ENCODE data around the gene SLC2A6.

SLC2A6 gene

GRCh38 chr9:133508046-133508445 lies 29.1 kb upstream of the SLC2A6 start:
- Mint-ChIP-seq H3K9me3 (no peaks in the 10 kb centered on the region), H3K27me3 (no peaks in the 10 kb centered on the region), H3K4me3 (no peak overlapping the region), H3K27ac (peak overlapping the region in 1 of 2 donors; percentile 77), H3K4me1 (peaks cover 16% of the 10 kb centered on the region)
- DNase-seq (no peak), ATAC-seq (no peak)

GRCh38 chr9:133507246-133507965 lies 28.5 kb upstream of the SLC2A6 start:
- ATAC-seq, result no peak
- H3K27ac Mint-ChIP-seq, result no peak overlapping the region
- peaks cover 16% of the 10 kb centered on the region for H3K4me1 Mint-ChIP-seq
- no peak for DNase-seq
- peaks cover 3% of the 10 kb centered on the region in 2 donors for H3K9me3 Mint-ChIP-seq
- H3K27me3 Mint-ChIP-seq, result no peaks in the 10 kb centered on the region
- no peak overlapping the region for H3K4me3 Mint-ChIP-seq

DNA sequence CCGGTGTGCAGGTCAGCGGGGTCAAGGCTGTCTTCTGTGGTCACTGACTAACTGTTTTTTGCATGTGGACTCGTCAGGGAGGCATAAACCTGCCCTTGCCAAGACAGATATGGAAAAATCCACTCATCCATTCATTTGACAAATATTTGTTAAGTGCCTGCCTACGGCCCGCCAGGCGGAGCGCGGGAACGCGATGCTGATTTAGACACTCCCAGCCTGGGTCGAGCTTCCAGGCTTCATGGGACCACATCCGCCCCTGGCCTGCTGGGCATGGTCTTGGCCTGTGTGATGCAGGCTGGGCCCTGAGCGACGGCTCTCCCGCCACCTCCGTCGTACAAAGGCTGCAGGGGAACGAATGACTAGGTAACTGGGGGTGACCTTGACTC lies 27.7 kb upstream of the SLC2A6 start:
- Mint-ChIP-seq H3K9me3 (peaks cover 8 to 11% of the 10 kb centered on the region in 2 donors), H3K27me3 (no peaks in the 10 kb centered on the region), H3K4me3 (no peak overlapping the region), H3K4me1 (peaks cover 16% of the 10 kb centered on the region), H3K27ac (no peak overlapping the region)
- DNase-seq, result no peak
- no peak for ATAC-seq

DNA sequence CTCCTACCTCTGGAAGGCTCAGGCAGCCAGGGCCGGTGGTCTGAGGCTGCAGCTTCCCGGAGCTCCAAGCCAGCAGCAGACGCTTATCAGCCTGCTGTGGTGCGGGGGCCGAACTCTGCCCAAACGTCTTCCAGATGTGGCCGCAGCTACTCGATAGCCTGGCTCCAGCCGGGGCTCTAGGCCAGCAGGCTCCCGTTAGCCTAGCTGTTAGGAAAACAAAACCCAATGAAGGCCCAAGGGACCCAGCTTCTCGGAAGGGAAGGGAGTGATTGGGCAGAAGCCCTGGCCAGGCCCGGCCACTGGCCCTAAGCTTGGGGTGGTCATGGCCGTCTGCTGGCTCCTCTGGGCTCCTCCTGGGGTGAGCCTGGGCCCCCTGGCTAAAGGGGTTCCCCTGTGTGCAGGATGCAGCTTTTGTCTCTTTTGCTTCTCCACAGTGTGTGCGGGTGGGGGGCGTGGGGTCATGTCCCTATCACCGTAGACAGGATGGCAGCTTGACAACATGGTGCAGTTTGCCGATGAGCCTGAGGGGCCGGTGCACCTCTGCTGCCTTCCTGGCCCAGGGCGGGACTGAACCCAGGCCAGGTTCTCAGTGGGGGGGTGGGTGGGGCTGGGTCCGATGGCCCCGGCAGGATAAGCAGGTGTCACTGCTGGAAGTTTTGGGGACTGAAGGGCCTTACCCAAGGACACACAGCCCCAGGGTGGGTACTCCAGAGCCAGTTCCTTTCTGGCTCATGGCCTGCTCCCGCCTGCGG lies 27.2 kb upstream of the SLC2A6 start:
- H3K4me1 Mint-ChIP-seq, result peaks cover 16% of the 10 kb centered on the region
- H3K27me3 Mint-ChIP-seq, result no peaks in the 10 kb centered on the region
- DNase-seq (no peak), ATAC-seq (no peak)
- H3K27ac Mint-ChIP-seq, result no peak overlapping the region
- no peak overlapping the region for H3K4me3 Mint-ChIP-seq
- peaks cover 12 to 17% of the 10 kb centered on the region in 2 donors for H3K9me3 Mint-ChIP-seq

DNA sequence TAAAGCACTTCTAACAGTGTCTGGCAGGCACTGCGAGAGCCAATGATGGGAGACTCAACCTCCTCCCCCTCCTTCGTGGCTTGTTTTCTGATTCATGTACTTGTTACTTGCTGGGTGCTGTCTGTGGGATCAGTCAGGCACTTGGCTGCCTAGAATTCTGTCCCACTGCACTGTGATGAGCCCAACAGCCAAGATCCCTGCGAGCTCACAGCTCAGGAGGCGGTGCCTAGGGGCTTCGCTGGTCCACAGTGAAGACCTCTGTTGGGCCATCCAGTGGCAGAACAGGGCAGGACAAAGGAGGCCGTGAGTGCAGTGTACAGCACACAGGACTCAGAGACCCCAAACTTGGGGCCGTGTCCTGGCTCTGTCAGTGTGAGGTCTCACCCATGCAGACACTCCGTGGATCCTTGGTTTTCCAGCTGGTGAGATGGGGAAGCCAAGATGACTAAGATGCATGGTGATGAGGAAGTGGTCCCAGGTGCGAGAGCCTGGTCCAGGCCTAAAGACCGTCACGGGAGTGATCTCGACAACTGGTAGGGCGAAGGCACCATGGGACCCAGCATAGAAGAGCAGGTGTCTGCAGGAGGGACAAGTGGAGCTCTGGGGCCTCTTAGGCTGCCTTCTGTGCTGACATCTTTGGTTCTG lies 26.4 kb upstream of the SLC2A6 start:
- H3K4me3 Mint-ChIP-seq, result no peak overlapping the region
- DNase-seq, result no peak
- H3K27ac Mint-ChIP-seq, result peak overlapping the region in 1 of 2 donors; percentile 59
- no peaks in the 10 kb centered on the region for H3K27me3 Mint-ChIP-seq
- H3K9me3 Mint-ChIP-seq, result peaks cover 18 to 20% of the 10 kb centered on the region in 2 donors
- no peak for ATAC-seq
- peaks cover 16% of the 10 kb centered on the region for H3K4me1 Mint-ChIP-seq

DNA sequence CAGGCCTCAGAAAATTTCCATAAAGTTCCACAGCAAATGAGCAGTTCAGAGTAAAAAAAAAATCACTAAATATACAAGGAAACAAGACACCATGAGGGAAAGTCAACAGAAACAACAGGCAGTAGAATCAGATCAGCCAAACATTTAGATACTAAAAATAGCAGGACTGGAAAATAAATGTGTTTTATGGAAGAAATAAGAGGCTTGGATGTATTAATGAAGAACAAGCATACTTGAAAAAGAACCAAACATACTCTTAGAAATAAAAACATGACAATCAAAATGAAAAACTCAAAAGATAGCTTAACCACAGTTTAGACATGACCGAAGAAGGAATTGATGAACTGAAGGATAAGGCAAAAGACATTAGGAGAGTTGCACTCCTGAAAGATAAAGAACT lies 23.2 kb upstream of the SLC2A6 start:
- H3K27me3 Mint-ChIP-seq, result no peaks in the 10 kb centered on the region

DNA sequence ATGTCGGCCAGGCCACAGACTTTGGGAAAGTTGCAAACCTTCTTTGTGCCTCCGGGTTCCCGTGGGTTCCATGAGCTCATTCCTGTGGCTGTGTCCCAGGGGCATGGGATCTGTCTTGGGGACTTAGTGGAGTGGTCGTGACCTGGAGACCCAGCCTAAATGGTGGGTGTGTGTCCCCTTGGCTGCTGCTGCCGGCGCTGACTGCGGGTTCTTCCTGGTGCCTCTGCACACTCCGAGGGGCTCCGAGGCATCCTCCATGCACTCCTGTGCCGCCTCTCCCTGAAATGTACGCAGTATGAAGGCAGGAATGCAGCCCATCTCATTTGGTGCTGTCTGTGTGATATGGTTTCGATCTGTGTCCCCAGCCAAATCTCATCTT lies 21.0 kb upstream of the SLC2A6 start:
- DNase-seq (no peak), ATAC-seq (no peak)
- no peak overlapping the region for H3K4me3 Mint-ChIP-seq
- H3K27me3 Mint-ChIP-seq, result no peaks in the 10 kb centered on the region
- no peaks in the 10 kb centered on the region for H3K4me1 Mint-ChIP-seq
- peaks cover 18 to 20% of the 10 kb centered on the region in 2 donors for H3K9me3 Mint-ChIP-seq
- H3K27ac Mint-ChIP-seq, result no peak overlapping the region

More for the DNA sequence above, 23.2 kb upstream of the SLC2A6 start:
- H3K9me3 Mint-ChIP-seq, result peaks cover 18 to 20% of the 10 kb centered on the region in 2 donors
- no peak for ATAC-seq
- no peak overlapping the region for H3K4me3 Mint-ChIP-seq
- H3K4me1 Mint-ChIP-seq, result peaks cover under 1% of the 10 kb centered on the region
- DNase-seq, result no peak
- H3K27ac Mint-ChIP-seq, result no peak overlapping the region

- Mint-ChIP-seq H3K27me3 (no peaks in the 10 kb centered on the region), H3K27ac (no peak overlapping the region), H3K4me3 (no peak overlapping the region), H3K9me3 (peaks cover 18 to 20% of the 10 kb centered on the region in 2 donors), H3K4me1 (no peaks in the 10 kb centered on the region)
- DNase-seq, result no peak
- no peak for ATAC-seq
Observed at GRCh38 chr9:133499132-133499891, 20.4 kb upstream of the SLC2A6 start.

DNA sequence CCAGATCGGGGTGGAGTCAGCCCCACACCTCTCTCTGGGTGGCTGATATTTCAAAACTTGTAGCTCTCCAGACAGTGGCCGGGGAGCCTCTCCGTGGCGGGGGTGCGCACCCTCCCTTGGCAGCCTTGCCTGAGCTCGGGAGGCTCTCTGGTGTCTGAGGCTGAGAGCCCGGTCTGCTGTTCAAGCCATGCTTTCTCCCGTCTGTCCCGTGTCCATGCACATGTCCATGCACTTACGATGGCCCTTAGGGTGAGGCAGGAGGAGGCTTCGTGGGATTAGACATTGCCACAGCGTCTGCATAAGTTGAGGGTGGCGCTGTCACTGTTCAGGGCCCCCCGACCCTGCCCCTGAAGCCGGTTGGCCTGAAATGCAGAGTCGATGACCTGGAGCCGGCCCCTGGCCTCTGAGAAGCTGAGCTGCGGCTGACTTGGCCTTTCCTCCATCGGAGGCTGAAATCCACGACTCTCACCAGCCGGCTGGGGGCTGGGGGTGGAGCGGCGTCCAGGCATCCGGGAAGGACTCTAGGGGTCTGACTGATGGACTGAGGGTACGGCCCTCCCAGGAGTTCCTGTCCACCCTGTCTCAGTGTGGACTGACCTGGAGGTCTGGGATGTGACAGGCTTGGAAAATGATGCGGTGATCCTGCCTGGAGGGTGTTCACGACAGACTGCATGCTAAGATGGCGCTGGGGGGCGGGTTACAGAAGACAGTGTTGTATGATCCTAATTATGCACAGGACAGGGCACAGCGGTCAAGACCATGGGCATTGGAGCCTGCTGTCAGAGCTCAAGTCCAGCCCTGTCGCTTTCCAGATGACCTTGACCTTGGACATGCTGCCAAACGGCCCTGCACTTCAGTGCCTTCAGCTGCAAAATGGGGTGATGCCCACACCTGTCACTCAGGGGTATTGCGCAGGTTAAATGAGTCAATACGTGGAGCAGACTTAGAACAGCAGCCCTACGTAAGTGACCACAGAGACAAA lies 18.3 kb upstream of the SLC2A6 start:
- no peak for DNase-seq
- peaks cover 12 to 14% of the 10 kb centered on the region in 2 donors for H3K9me3 Mint-ChIP-seq
- ATAC-seq, result no peak
- H3K4me3 Mint-ChIP-seq, result no peak overlapping the region
- H3K27ac Mint-ChIP-seq, result no peak overlapping the region
- no peaks in the 10 kb centered on the region for H3K27me3 Mint-ChIP-seq
- H3K4me1 Mint-ChIP-seq, result no peaks in the 10 kb centered on the region

DNA sequence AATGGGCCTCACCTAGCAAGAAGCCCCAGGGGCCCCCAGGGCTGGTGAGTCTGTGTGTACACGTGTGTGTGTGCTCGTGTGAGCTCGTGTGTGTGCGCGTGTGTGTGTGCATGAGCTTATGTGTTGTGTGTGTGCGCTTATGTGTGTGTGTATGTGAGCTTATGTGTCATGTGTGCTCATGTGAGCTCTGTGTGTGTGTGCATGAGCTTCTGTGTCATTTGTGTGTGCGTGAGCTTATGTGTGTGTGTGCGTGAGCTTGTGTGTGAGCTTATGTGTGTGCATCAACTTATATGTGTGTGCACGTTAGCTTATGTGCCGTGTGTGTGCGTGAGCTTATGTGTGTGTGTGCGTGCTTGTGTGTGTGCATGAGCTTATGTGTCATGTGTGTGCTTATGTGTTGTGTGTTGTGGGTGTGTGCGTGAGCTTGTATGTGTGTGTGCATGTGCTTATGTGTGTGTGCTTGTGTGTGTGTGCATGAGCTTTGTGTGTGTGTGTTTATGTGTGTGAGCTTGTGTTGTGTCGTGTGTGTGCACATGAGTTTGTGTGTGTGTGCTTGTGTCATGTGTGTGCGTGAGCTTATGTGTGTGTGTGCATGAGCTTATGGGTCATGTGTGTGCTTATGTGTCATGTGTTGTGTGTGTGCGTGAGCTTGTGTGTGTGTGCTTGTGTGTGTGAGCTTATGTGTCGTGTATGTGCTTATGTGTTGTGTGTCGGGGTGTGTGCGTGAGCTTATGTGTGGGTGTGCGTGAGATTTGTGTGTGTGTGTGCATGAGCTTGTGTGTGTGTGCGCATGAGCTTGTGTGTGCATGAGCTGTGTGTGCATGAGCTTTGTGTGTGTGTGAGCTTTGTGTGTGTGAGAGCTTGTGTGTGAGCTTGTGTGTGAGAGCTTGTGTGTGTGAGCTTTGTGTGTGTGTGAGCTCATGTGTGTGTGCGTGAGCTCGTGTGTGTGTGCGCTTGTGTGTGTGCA lies 16.7 kb upstream of the SLC2A6 start:
- no peak for DNase-seq
- H3K4me3 Mint-ChIP-seq, result no peak overlapping the region

DNA sequence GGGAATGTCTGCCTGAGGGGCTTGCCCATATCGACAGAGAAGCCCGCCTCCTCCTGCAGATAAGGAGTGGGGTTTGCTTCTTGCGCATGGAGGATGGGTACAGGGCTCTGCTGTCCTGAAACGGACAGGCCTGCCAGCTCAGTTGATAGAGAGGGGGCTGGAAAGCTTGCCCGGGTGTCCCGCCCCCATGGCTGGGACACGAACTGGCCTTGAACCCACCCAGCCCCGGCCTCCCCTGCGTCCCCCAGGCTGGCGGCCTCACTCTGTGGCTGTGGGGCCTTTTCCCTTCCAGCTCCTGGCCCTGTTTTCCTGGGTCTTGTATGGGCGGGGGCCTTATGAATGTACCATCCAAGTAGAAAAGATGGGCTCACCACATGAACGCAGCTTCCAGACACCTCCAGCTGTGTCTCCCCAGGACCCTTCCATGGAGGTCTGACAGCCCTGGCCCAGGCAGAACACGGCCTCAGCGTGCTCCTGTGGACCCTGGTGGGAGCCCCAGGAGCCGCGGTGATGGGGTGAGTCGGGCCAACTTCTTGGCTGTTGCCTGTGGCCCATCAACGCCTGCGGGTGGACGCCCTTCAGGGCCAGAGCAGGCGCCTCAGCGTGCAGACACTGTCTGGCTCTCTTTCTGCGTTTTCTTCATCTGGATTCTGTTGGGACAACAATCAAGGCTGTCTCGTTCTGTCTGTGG lies 15.9 kb upstream of the SLC2A6 start:
- H3K9me3 Mint-ChIP-seq, result no peaks in the 10 kb centered on the region

More for the DNA sequence above, 16.7 kb upstream of the SLC2A6 start:
- no peak overlapping the region for H3K27ac Mint-ChIP-seq
- no peaks in the 10 kb centered on the region for H3K27me3 Mint-ChIP-seq
- ATAC-seq, result no peak
- peaks cover 0 to under 1% of the 10 kb centered on the region in 2 donors for H3K9me3 Mint-ChIP-seq
- H3K4me1 Mint-ChIP-seq, result no peaks in the 10 kb centered on the region

DNA sequence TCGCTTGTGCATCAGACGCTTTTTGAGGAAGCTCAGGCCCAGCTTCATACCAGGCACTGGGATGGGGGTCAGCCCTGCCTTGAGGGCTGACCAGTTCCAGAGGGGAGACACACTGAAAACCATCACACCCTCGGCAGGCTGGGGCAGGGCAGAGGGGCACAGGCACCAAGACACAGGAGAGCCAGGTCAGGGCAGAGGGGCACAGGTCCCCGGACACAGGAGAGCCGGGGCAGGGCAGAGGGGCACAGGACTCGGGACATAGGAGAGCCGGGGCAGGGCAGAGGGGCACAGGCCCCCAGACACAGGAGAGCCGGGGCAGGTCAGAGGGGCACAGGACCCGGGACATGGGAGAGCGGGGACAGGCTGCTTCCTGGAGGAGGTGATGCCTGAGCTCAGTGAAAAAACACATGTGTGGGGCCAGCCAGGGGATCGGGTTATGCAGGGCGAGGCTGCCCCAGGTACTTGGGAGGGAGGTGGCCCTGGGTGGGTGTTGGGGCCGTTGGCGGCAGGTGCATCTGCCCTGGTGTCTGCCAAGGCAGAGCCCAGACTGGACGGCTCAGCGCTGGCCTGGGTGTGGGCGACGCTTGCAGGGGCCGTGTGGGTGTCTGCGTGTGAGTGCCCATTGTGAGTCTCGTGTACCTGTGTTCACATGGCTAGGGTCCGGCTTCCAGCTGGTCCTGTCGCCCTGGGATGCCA lies 15.1 kb upstream of the SLC2A6 start:
- no peak for DNase-seq
- no peak for ATAC-seq
- Mint-ChIP-seq H3K4me3 (no peak overlapping the region), H3K27ac (no peak overlapping the region), H3K27me3 (no peaks in the 10 kb centered on the region), H3K9me3 (no peaks in the 10 kb centered on the region), H3K4me1 (no peaks in the 10 kb centered on the region)

More for the DNA sequence above, 15.9 kb upstream of the SLC2A6 start:
- no peaks in the 10 kb centered on the region for H3K27me3 Mint-ChIP-seq
- no peak overlapping the region for H3K4me3 Mint-ChIP-seq
- ATAC-seq, result no peak
- no peak overlapping the region for H3K27ac Mint-ChIP-seq
- no peak for DNase-seq
- H3K4me1 Mint-ChIP-seq, result no peaks in the 10 kb centered on the region

GRCh38 chr9:133493428-133493827 lies 14.5 kb upstream of the SLC2A6 start:
- Mint-ChIP-seq H3K4me3 (no peak overlapping the region), H3K9me3 (no peaks in the 10 kb centered on the region), H3K27me3 (no peaks in the 10 kb centered on the region), H3K4me1 (no peaks in the 10 kb centered on the region), H3K27ac (no peak overlapping the region)
- ATAC-seq (no peak), DNase-seq (no peak)

All from stimulated activated naive CD8-positive, alpha-beta T cell treated with anti-CD3 and anti-CD28 coated beads, Interleukin-15, amount 100 ng/mL, for 72 hours (primary cell).